ENCODE measurements around the gene SGK1.

- TF ChIP-seq, protein P1, sequence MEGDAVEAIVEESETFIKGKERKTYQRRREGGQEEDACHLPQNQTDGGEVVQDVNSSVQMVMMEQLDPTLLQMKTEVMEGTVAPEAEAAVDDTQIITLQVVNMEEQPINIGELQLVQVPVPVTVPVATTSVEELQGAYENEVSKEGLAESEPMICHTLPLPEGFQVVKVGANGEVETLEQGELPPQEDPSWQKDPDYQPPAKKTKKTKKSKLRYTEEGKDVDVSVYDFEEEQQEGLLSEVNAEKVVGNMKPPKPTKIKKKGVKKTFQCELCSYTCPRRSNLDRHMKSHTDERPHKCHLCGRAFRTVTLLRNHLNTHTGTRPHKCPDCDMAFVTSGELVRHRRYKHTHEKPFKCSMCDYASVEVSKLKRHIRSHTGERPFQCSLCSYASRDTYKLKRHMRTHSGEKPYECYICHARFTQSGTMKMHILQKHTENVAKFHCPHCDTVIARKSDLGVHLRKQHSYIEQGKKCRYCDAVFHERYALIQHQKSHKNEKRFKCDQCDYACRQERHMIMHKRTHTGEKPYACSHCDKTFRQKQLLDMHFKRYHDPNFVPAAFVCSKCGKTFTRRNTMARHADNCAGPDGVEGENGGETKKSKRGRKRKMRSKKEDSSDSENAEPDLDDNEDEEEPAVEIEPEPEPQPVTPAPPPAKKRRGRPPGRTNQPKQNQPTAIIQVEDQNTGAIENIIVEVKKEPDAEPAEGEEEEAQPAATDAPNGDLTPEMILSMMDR (IDR thresholded peaks at IDR 0.05; ENCODE audit: low read depth, low read length, poor library complexity, severe bottlenecking), result no peak
- TF ChIP-seq EZH2phosphoT487 (IDR thresholded peaks at IDR 0.05; ENCODE audit: borderline replicate concordance, low read length), result no peak
These were observed 4.3 kb upstream of the SGK1 start for GRCh38 chr6:134322216-134322615.

All from DOHH2 (cell line).